Mucosa of stomach (tissue), 1 donor: ENCODE measurements around the gene F13A1.

Experiments used
- H3K27me3 ChIP-seq: one replicate; pipeline ENCODE4 v1.7.0; 2013; ENCODE audit warnings: mild to moderate bottlenecking, low read length; ENCODE audit not compliant: control insufficient read depth, insufficient read depth
- H3K36me3 ChIP-seq: one replicate; pipeline ENCODE4 v1.7.0; 2013; ENCODE audit warnings: low read length; ENCODE audit not compliant: control insufficient read depth, insufficient read depth
- H3K4me1 ChIP-seq: one replicate; pipeline ENCODE4 v1.7.0; 2013; ENCODE audit warnings: mild to moderate bottlenecking, low read length; ENCODE audit not compliant: control insufficient read depth, insufficient read depth
- H3K4me3 ChIP-seq: one replicate; pipeline ENCODE4 v1.7.0; 2013; ENCODE audit warnings: low read length
- H3K9ac ChIP-seq: one replicate; pipeline ENCODE4 v1.7.0; 2013; ENCODE audit warnings: mild to moderate bottlenecking, low read length, moderate library complexity
- H3K9me3 ChIP-seq: one replicate; pipeline ENCODE4 v1.7.0; 2013; ENCODE audit warnings: mild to moderate bottlenecking, low read length, moderate library complexity; ENCODE audit not compliant: control insufficient read depth
- donor health status: Pancreatic carcinoma.

F13A1 gene

DNA sequence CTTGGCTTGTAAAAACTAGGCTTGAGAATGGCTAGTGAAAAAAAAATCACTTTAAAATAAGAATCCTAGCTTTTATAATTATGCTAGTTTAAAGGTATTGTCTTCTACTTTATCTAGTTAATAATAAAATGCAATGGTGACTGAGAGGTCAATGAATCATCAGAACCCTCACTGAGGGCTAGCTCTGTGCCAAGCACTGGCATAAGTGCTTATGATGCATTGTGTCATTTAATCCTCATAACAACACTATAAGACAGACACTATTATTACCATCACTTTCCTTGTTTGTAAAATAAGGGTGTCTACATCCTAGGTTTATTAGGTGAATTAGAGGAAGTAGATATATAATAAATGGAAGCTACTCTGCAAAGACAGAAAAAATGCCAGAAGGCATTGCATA, 144.3 kb downstream of the F13A1 start:
- H3K27me3 ChIP-seq = no peaks in the 10 kb centered on the region
- no peaks in the 10 kb centered on the region for H3K4me1 ChIP-seq
- H3K36me3 ChIP-seq = no peaks in the 10 kb centered on the region
- H3K9ac ChIP-seq = no peak overlapping the region
- no peaks in the 10 kb centered on the region for H3K9me3 ChIP-seq
- H3K4me3 ChIP-seq = no peak overlapping the region

DNA sequence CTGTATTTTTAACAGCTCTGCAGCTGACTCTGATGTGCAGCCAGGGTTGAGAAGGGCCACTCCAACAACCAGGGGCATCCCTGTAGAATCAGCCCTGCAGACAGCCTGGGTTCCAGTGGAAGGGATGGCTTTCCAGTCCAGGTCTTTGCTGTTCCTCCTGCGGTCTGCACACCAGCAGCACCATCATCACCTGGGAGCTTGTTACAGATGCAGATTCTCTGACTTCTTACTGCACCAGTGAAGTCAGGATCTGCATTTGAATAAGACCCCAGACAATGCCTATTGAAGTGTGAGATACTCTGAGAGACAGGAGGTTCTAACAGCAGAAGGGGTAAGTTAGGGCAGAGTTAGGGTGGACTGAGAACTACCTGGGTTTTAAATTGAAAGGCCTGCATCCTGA, 151.3 kb downstream of the F13A1 start:
- no peaks in the 10 kb centered on the region for H3K36me3 ChIP-seq
- no peak overlapping the region for H3K4me3 ChIP-seq
- no peaks in the 10 kb centered on the region for H3K27me3 ChIP-seq
- H3K4me1 ChIP-seq = no peaks in the 10 kb centered on the region
- H3K9me3 ChIP-seq = no peaks in the 10 kb centered on the region
- H3K9ac ChIP-seq = no peak overlapping the region

DNA sequence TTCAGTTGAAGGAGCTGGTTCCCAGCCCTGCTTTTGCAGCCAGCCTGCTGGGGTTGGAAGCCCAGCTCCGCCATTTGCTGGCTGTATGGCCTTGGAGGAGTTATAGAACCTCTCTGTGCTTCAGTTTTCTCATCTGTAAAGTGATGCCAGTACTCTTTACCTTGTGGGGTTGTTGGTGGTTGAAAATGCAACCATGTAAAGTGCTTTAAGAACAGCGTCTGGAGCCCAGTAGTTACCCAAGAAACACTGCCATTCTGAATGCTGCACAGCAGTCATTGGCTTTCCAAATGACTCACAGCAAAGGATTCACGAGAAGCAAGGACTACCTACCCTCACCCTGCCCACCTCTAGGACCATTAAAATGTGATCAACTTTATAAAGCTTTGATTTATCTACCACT, 154.4 kb downstream of the F13A1 start:
- Histone ChIP-seq H3K4me3 (no peak overlapping the region), H3K9ac (no peak overlapping the region), H3K4me1 (no peaks in the 10 kb centered on the region), H3K27me3 (no peaks in the 10 kb centered on the region), H3K36me3 (no peaks in the 10 kb centered on the region), H3K9me3 (no peaks in the 10 kb centered on the region)

DNA sequence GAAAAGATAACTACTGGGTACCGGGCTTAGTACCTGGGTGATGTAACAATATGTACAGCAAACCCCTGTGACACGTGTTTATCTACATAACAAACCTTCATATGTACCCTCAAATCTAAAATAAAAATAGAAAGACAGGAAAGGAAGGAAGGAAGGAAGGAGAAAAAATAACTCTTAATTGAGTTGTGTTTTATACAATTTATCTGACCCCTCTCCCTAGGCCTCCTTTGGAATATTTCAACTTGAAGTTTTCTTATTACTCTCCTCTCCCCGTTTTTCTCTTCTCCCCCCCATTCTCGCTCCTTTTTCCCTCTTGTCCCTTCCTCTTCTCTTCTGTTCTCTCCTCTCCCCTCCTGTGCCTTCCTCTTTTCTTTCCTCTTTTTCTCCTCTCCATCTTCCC, 156.1 kb downstream of the F13A1 start:
- no peaks in the 10 kb centered on the region for H3K9me3 ChIP-seq
- no peaks in the 10 kb centered on the region for H3K36me3 ChIP-seq
- no peaks in the 10 kb centered on the region for H3K4me1 ChIP-seq
- no peak overlapping the region for H3K4me3 ChIP-seq
- no peak overlapping the region for H3K9ac ChIP-seq
- H3K27me3 ChIP-seq = no peaks in the 10 kb centered on the region

DNA sequence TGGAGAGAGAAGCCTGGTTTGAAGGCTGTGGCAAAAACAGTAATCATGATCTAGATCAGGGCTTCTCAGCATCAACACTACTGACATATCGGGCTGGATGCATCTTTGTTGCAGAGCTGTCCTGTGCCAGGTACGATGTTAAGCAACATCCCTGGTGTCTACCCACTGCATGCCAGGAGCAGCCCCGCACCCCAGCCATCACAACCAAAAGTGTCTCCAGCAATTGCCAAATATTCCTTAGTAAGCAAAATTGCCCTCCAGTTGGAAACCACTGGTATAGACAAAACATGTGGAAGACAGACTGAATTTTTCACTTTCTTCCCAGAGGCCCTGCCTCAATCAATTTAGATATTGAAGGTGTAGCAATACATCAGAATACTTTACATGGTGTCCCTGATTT, 166.1 kb downstream of the F13A1 start:
- no peak overlapping the region for H3K4me3 ChIP-seq
- H3K36me3 ChIP-seq = no peaks in the 10 kb centered on the region
- H3K27me3 ChIP-seq = no peaks in the 10 kb centered on the region
- no peak overlapping the region for H3K9ac ChIP-seq
- no peaks in the 10 kb centered on the region for H3K9me3 ChIP-seq
- no peaks in the 10 kb centered on the region for H3K4me1 ChIP-seq

DNA sequence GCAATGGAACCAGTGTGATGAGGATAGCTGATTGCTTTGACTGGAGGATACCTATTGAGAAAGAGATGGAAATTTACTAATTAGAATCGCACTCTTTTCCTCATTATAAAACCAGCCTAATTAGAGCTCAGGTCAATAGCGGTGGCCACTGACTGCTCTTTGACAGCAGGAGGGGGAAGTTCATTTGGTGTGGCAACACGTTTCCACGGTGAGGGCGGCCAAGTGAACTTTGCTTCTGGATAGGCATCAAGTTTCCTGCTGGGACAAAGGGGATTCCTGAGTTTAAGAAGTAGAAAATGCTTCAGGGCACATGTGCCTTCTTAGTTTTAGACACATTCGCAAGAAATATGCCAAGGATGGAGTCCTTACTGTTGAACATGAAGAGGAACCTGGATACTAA, 168.4 kb downstream of the F13A1 start:
- Histone ChIP-seq H3K4me1 (no peaks in the 10 kb centered on the region), H3K9ac (no peak overlapping the region), H3K4me3 (no peak overlapping the region)

DNA sequence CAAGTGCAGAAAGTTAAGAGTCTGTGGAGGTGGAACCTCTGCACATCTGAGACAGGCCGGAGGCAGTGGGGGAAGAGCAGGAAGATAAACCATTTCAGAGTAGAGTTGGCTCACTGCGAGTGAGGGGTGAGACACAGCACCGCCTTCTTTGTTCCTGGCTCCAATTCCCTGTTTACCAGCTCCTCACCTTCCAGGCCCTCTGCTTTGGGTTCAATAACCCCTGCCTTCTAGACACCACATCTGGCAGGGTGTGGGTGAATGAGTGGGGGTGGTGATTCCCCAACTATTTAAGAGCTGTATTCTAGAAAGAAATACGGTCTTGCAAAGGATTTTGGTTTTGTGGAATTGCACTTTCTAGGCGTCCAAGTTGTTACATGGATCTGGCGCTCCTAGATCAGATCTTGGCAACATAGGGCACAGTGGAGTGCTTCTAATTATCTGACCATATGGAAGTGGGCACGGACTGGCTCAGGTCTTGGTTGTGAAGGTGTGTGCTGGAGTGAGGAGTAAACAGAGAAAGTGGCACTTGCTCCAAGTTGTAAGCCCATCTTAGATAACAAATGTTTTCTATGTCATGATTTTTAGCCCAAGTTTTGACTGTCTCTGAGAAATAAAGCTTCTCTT, 172.2 kb downstream of the F13A1 start:
- Histone ChIP-seq H3K9me3 (no peaks in the 10 kb centered on the region), H3K4me1 (no peaks in the 10 kb centered on the region), H3K4me3 (no peak overlapping the region), H3K36me3 (no peaks in the 10 kb centered on the region), H3K27me3 (no peaks in the 10 kb centered on the region), H3K9ac (no peak overlapping the region)

More for the DNA sequence above, 168.4 kb downstream of the F13A1 start:
- Histone ChIP-seq H3K36me3 (no peaks in the 10 kb centered on the region), H3K27me3 (no peaks in the 10 kb centered on the region), H3K9me3 (no peaks in the 10 kb centered on the region)

DNA sequence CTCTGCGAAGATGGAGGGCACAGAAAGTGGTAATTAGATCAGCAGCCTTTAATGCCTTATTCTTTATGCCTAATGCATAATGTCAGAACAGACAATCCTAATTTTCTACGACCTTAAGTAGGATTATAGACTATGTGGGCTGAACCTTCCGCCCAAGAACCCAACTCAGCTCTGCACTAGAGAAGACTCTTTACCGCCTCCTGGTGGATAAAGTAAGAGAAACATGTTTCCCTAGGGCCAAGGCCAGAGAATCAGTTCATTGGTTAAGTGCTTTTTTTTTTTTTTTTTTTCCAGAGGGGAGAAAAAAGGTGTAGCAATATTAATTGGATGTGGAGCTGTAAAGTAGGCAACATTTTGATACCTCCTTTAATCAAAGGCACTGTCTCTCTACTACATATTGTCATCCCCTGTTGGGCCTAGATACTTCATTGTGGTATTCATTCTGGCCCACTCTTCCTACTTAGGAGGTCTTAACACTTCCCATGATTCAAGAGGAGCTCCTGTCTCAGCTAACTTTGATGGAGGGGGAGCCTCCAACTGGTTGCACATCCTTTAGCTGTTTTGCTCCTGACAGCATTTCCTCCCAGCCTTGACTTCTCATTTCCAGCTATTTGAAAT, 188.9 kb downstream of the F13A1 start:
- Histone ChIP-seq H3K27me3 (no peaks in the 10 kb centered on the region), H3K36me3 (no peaks in the 10 kb centered on the region), H3K4me1 (no peaks in the 10 kb centered on the region), H3K9ac (no peak overlapping the region), H3K9me3 (no peaks in the 10 kb centered on the region), H3K4me3 (no peak overlapping the region)

DNA sequence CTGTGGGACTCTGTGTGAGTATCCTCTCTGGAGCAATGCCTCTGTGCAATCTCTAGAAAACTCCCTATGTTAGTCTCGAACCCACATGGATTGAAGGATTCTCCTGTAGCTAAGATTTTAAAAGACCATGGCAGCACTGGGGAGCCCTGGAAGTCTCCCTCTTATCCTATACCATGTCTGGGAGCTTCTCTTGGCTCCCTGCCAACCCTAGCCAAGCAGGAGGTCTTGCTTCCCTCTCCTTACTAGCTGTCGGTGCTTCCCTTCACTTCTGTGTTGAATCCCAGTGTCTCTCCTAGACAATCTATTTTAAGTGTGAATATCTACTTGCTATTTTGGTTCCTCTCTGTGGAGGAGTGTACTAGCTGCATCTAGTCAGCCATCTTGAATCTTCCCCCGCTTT, 195.0 kb downstream of the F13A1 start:
- Histone ChIP-seq H3K36me3 (no peaks in the 10 kb centered on the region), H3K9me3 (no peaks in the 10 kb centered on the region), H3K4me3 (no peak overlapping the region), H3K4me1 (no peaks in the 10 kb centered on the region), H3K27me3 (no peaks in the 10 kb centered on the region), H3K9ac (no peak overlapping the region)

DNA sequence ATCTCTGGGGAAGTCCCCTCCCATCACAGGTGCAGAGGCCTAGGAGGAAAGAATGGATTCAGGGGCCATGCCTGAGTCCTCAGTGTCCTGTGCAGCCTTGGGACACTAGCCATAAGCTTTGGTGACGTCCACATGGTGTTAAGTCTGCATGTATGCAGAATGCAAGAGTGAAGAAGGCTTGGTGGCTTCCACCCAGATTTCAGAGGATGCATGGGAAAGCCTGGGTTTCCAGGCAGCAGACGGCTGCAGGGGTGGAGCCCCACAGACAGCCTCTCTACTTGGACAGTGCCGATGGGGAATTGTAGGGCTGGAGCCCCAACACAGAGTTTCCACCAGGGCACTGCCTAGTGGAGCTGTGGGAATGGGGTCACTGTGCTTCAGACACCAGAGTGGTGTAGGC, 196.7 kb downstream of the F13A1 start:
- Histone ChIP-seq H3K4me3 (no peak overlapping the region), H3K36me3 (no peaks in the 10 kb centered on the region), H3K9ac (no peak overlapping the region), H3K27me3 (no peaks in the 10 kb centered on the region), H3K4me1 (no peaks in the 10 kb centered on the region), H3K9me3 (no peaks in the 10 kb centered on the region)

DNA sequence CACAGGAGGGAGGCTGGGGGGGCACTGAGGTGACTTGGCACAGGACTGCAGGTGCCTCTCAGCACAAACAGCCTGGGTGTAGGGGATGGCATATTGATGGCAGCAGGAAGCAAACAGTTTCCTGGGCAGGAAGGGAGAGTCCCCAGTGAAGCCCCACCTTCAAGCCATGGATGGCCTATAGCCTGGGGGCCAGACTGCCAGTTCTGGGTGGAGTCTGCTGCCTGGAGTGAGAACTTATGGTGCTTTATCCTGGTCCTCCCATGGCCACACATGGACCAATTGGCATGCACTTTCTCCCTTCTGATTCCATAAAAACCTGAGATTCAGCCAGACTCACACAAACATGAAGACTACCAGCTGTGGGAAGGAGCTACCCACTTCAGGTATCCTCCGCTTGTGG, 198.5 kb downstream of the F13A1 start:
- Histone ChIP-seq H3K27me3 (no peaks in the 10 kb centered on the region), H3K4me3 (no peak overlapping the region), H3K36me3 (no peaks in the 10 kb centered on the region), H3K9ac (no peak overlapping the region), H3K9me3 (no peaks in the 10 kb centered on the region), H3K4me1 (no peaks in the 10 kb centered on the region)

DNA sequence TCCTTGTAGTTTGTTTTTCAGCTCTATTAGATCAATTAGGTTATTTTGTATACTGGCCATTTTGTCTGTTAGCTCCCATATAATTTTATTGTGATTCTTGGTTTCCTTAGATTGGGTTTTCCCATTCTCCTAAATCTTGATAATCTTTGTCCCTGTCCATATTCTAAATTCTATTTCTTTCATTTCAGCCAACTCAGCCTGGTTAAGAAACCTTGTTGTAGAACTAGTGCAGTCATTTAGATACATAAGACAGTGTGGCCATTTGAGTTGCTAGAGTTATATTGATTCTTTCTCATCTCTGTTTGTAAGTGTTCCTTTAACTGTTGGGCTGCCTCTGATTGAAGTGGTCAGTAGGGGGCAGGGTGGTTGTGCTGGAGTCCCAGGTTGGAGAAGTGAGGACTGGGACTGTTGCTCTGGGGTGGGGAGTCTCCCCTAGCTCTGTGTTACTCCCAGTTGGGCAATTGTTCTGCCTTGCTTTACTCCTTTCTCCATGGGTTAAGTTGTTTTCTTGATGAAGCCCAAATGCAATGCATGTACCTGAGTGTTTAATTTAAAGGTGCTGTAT, 214.9 kb downstream of the F13A1 start:
- Histone ChIP-seq H3K9ac (no peak overlapping the region), H3K4me3 (no peak overlapping the region), H3K9me3 (no peaks in the 10 kb centered on the region), H3K36me3 (no peaks in the 10 kb centered on the region), H3K4me1 (no peaks in the 10 kb centered on the region), H3K27me3 (no peaks in the 10 kb centered on the region)
